Sigmoid colon (tissue), 7 donors: ENCODE results near the gene AXIN1. TPM values are rescaled to one million over a fixed set of nuclear protein-coding genes. Genes with fewer than 3 reads are reported as not detected.

Experiments used
- DNase-seq: peaks from one replicate; pipeline ENCODE4 v3.0.0-alpha.2; 2019
- H3K27ac ChIP-seq, 4 donors: fragments of 200-600 bp; sonication (generic); one replicate each; pipeline ENCODE4 v1.5.1; 2016 to 2019; ENCODE audit warnings: mild to moderate bottlenecking in 1 of 4
- H3K27me3 ChIP-seq, 3 donors: fragments of 200-600 bp; sonication (generic); one replicate each; pipeline ENCODE4 v1.5.1; 2019; ENCODE audit warnings: mild to moderate bottlenecking in 1 of 3
- H3K36me3 ChIP-seq, 4 donors: fragments of 200-600 bp; sonication (generic); one replicate each; pipeline ENCODE4 v1.5.1; 2016 to 2019
- H3K4me1 ChIP-seq, 4 donors: fragments of 200-600 bp; sonication (generic); one replicate each; pipeline ENCODE4 v1.5.1; 2017 to 2019
- H3K4me3 ChIP-seq, 4 donors: fragments of 200-600 bp; sonication (generic); one replicate each; pipeline ENCODE4 v1.5.1; 2017 to 2019; ENCODE audit warnings: mild to moderate bottlenecking in 2 of 4, moderate library complexity in 1 of 4
- H3K9me3 ChIP-seq, 4 donors: fragments of 200-600 bp in 3 of 4; sonication (generic) in 3 of 4; one replicate each; pipeline versions ENCODE4 v1.5.1 to v1.6.1; 2013 to 2019
- CTCF ChIP-seq, 4 experiments: fragments of 450-650 bp in 3 of 4; fragments of 200-600 bp in 1 of 4; IDR thresholded peaks; one replicate each; pipeline ENCODE4 v1.5.1; 2016 to 2019; ENCODE audit warnings: antibody characterized with exemption in 4 of 4, mild to moderate bottlenecking in 3 of 4, moderate library complexity in 2 of 4
- EP300 ChIP-seq, 4 donors: sonication (generic); formaldehyde crosslinking; IDR thresholded peaks; one replicate each; pipeline ENCODE4 v1.6.1; 2017; ENCODE audit warnings: antibody characterized with exemption in 4 of 4
- POLR2A ChIP-seq, 2 donors: fragments of 450-650 bp; IDR thresholded peaks; one replicate each; pipeline ENCODE4 v1.6.1; 2016; ENCODE audit warnings: antibody characterized with exemption in 2 of 2, mild to moderate bottlenecking in 2 of 2, moderate library complexity in 2 of 2
- POLR2AphosphoS5 ChIP-seq, 4 donors: sonication (generic); formaldehyde crosslinking; IDR thresholded peaks; one replicate each; pipeline ENCODE4 v1.6.1; 2017; ENCODE audit warnings: antibody characterized with exemption in 4 of 4
- whole genome bisulfite sequencing, 2 donors: extraction: QIAGEN DNeasy Blood & Tissue Kit; methylation state at CpG; one replicate each; pipeline ENCODE4 v1.1.7; 2013; 5-methylcytosine and 5-hydroxymethylcytosine counted together
- intact Hi-C: fragments of 100-400 bp; cut with DNase I; formaldehyde crosslinking; loops from one replicate; pipeline ENCODE4 v1.15.1; 2023
- polyA plus RNA-seq, 3 donors: library from polyadenylated mRNA; stranded (reverse); fragments of 200-250 nt; gene quantifications; one replicate each; pipeline ENCODE4 v1.2.3, GENCODE V29; 2013
- total RNA-seq, 4 donors: library from RNA; depleted of rRNA; stranded (reverse); fragments of >200 nt; gene quantifications; one replicate each; pipeline ENCODE4 v1.1.0, GENCODE V29; 2016
- donor health status: healthy with polysubstance abuse.
- donor health status: Bipolar disorder and iron deficiency.
- donor health status: healthy.

Gene AXIN1
- total and polyA plus RNA-seq, 7 donors, result 17.9 to 33.4 (median 28.2) TPM

GRCh38 chr16:317583-317982 lies 34.9 kb downstream of the AXIN1 start:
- WGBS, 2 donors, result 92 to 95% methylated on average over 5 of the region's 5 CpGs

GRCh38 chr16:316741-317464 lies 35.6 kb downstream of the AXIN1 start:
- Histone ChIP-seq H3K27ac (no peak overlapping the region), H3K4me3 (no peak overlapping the region), H3K27me3 (no peaks in the 10 kb centered on the region), H3K9me3 (no peaks in the 10 kb centered on the region), H3K4me1 (no peaks in the 10 kb centered on the region), H3K36me3 (peaks cover 8 to 38% (median 23%) of the 10 kb centered on the region in 4 donors)
- DNase-seq, result no peak
- WGBS, 2 donors, result 92 to 94% methylated on average over 19 of the region's 19 CpGs
- intact Hi-C loops, result no loop called here
- TF ChIP-seq EP300 (IDR thresholded peaks at IDR 0.05) (no peak), CTCF (IDR thresholded peaks at IDR 0.05) (no peak), POLR2A (IDR thresholded peaks at IDR 0.05) (no peak), POLR2AphosphoS5 (IDR thresholded peaks at IDR 0.05) (no peak)

More at GRCh38 chr16:317583-317982, 34.9 kb downstream of the AXIN1 start:
- H3K4me1 ChIP-seq, result no peaks in the 10 kb centered on the region
- no peak for DNase-seq
- H3K9me3 ChIP-seq, result no peaks in the 10 kb centered on the region
- H3K4me3 ChIP-seq, result no peak overlapping the region
- TF ChIP-seq EP300 (IDR thresholded peaks at IDR 0.05) (no peak), CTCF (IDR thresholded peaks at IDR 0.05) (no peak), POLR2A (IDR thresholded peaks at IDR 0.05) (no peak), POLR2AphosphoS5 (IDR thresholded peaks at IDR 0.05) (no peak)
- H3K27me3 ChIP-seq, result no peaks in the 10 kb centered on the region
- intact Hi-C loops, result no loop called here
- no peak overlapping the region for H3K27ac ChIP-seq
- H3K36me3 ChIP-seq, result peaks cover 8 to 32% (median 22%) of the 10 kb centered on the region in 4 donors

GRCh38 chr16:314795-315299 lies 37.7 kb downstream of the AXIN1 start:
- Histone ChIP-seq H3K27me3 (no peaks in the 10 kb centered on the region), H3K4me1 (no peaks in the 10 kb centered on the region), H3K9me3 (no peaks in the 10 kb centered on the region), H3K4me3 (no peak overlapping the region), H3K27ac (no peak overlapping the region), H3K36me3 (peaks cover 8 to 48% (median 29%) of the 10 kb centered on the region in 4 donors)
- 77 to 82% methylated on average over 14 of the region's 14 CpGs for WGBS, 2 donors
- TF ChIP-seq CTCF (IDR thresholded peaks at IDR 0.05), result no peak
- TF ChIP-seq POLR2A (IDR thresholded peaks at IDR 0.05), result no peak
- no peak for TF ChIP-seq POLR2AphosphoS5 (IDR thresholded peaks at IDR 0.05)
- no peak for TF ChIP-seq EP300 (IDR thresholded peaks at IDR 0.05)
- intact Hi-C loops, result no loop called here
- DNase-seq, result no peak

- no peak for DNase-seq
- no peak overlapping the region for H3K4me3 ChIP-seq
- intact Hi-C loops, result no loop called here
- 95 to 97% methylated on average over 16 of the region's 16 CpGs for WGBS, 2 donors
- H3K27ac ChIP-seq, result no peak overlapping the region
- no peaks in the 10 kb centered on the region for H3K27me3 ChIP-seq
- H3K4me1 ChIP-seq, result no peaks in the 10 kb centered on the region
- TF ChIP-seq EP300 (IDR thresholded peaks at IDR 0.05) (no peak), POLR2AphosphoS5 (IDR thresholded peaks at IDR 0.05) (no peak), CTCF (IDR thresholded peaks at IDR 0.05) (no peak), POLR2A (IDR thresholded peaks at IDR 0.05) (no peak)
- no peaks in the 10 kb centered on the region for H3K9me3 ChIP-seq
- peaks cover 8 to 51% (median 30%) of the 10 kb centered on the region in 4 donors for H3K36me3 ChIP-seq
Observed at GRCh38 chr16:314351-314750, 38.2 kb downstream of the AXIN1 start.
